T47D (cell line): Measurements from ENCODE around the gene FRAS1.
"Not testable (repeated sequence)": the region's sequence is repeated elsewhere in the genome, so short reads cannot be mapped to it uniquely, and the experiment has no call there.

ENCODE experiments used
- DNase-seq, 2 experiments: peaks; one replicate each; pipeline versions ENCODE4 v3.0.0 to v3.0.0-alpha.2; 2011 to 2012; ENCODE audit warnings: low read depth in 1 of 2, low spot score in 1 of 2
- JUND ChIP-seq: IDR thresholded peaks from 2 replicates; pipeline ENCODE4 v1.6.1; 2012; ENCODE audit warnings: low read depth
- in situ Hi-C: cut with HindIII; loops from 2 replicates; pipeline ENCODE4 v1.10.0; 2016; ENCODE audit warnings: low sequenced_read_pairs, low pct_unique_long_range_greater_than_20kb

Gene FRAS1

DNA sequence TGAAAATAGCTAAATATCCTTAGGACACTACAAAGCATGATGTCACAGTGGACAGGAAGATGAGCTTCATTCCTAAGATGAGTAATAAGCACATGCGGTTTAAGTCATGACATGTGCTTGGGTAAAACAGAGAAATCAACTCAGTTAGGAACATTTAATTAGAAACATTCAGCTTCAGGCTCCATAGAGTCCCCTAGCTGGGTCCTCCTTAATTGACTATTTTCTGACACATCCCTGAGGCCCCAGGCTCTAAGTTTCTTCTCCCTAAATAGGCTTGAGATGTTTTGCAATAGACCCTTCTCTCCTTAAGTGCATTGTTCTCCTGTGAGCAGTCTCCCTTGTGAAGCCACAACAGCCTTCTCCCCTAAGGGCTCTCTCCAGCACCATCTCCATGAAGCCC is 424.1 kb downstream of the FRAS1 start:
- in situ Hi-C loops = no loop called here
- no peak for TF ChIP-seq JUND
- DNase-seq = no peak

DNA sequence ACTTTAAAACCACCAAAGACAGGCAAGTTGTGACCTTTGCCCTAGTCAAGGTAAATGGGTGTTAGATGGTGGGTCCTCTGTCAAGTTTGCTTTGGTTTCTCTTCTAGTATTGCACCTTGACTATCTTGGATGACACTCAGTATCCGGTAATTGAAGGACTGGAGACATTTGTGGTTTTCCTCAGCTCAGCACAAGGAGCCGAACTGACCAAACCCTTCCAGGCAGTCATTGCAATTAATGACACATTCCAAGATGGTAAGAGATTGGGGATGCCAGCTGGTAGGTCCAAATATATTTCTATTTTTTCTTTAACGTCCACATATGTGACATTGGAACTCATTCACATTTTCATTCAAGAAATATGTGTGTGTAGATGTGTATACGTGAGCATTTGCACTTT is 425.2 kb downstream of the FRAS1 start:
- in situ Hi-C loops = no loop called here
- DNase-seq = no peak
- no peak for TF ChIP-seq JUND

DNA sequence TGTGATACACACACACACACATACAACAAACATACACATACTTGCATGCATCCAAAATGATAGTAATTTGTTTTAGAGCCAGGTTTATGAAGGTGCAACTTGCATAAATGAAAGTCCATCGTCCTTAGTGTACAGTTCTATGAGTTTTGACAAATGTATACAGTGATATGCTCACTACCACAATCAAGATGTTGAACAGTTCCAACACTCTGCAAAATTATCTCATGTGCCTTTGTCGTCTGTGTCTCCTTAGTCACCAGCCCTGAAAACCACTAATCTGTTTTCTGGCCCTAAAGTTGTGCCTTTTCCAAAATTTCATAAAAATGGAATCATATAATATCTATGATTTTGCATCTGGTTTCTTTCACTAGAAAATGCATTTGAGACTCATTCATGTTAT is 426.7 kb downstream of the FRAS1 start:
- in situ Hi-C loops = no loop called here
- no peak for DNase-seq
- no peak for TF ChIP-seq JUND

DNA sequence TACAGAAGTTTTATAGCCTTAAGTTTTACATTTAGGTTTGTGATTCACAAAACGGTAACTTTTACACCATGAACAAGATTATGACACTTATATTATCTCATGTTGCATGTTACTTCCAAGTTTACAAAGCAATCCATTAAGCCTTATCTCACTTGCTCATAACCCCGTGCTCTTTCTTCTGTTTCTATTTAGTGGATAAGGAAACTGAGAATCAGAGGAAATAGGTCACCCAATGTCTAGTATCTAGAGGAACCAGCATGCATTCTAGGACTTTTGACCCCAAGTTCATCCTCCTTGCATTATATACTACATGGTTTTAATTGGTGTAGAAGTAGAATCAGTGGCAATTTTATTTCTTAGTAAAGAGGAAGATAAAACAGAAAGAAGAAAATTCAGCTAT is 427.5 kb downstream of the FRAS1 start:
- in situ Hi-C loops = no loop called here
- TF ChIP-seq JUND = no peak
- DNase-seq = no peak

DNA sequence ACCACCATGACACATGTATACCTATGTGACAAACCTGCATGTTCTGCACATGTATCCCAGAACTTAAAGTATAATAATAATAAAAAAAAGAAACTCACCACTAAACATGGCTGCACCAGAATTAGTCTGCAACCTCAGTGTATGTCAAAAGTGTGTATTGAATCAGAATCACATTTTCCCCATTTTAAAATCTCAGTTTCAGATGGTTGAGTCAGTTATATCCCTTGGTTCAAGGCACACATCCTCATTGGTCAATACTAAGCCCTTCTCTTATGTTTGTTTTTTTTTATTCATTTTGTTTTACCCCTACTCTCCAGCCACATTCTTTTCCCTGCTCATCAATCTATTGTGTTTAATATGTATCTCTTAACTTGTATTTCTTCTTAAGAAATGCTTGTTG is 436.6 kb downstream of the FRAS1 start:
- in situ Hi-C loops = no loop called here
- no peak for TF ChIP-seq JUND
- no peak for DNase-seq

DNA sequence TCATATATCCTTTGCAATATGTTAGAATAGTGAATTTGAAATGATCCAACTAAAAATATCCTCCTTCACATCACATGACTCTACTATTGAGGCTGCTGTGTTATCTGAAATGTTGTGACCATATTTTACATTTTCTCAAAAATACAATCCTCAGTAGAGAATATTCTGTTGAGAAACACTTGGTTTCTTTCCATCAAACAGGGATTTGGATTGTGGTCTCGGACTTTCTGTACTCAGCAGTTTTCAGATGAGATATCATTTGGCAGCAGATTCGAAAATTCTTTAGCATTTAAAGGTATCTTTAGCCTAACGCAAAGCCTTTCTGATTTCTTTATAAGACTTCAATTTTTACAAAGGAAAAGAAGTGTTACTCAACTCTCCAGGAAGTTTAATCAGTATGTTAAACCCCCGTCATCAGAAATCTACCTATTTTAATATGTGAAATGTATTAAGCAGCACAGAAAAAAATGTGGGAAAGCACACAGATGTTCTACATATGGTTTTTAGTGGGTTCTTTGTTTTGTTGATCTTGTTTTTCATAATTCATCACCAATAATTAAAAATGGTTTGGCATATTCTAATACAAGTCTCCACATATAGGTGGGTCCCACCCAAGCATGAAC is 439.0 kb downstream of the FRAS1 start:
- no peak for DNase-seq
- TF ChIP-seq JUND = no peak
- in situ Hi-C loops = no loop called here

DNA sequence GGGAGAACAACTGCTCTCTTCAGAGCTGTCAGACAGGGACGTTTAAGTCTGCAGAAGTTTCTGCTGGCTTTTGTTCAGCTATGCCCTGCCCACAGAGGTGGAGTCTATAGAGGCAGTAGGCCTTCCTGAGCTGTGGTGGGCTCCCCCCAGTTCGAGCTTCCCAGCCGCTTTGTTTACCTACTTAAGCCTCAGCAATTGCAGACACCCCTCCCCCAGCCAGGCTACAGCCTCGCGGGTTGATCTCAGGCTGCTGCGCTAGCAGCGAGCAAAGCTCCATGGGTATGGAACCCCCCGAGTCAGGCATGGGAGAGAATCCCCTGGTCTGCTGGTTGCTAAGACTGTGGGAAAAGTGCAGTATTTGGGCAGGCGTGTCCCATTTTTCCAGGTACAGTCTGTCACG is 449.1 kb downstream of the FRAS1 start:
- DNase-seq, in situ Hi-C loops: not testable (repeated sequence)

DNA sequence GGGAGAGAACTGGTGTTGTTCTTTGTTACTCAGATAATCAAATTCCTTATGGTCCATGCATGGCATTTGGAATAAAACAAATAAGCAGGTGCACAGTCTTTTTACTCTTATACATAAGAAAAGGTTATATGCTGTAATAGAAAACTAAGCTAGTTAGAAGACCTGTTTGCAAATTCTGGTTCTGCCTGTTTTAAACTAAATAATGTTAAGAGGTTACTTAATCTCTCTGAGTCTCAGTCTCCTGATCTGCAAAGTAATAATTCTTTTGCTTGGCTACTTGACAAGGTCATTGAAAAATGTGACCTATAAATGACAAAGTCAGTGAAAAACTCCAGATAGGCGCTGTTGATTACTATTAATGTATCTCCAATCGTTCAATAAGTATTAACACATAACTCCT is 451.9 kb downstream of the FRAS1 start:
- no peak for TF ChIP-seq JUND
- in situ Hi-C loops = no loop called here
- DNase-seq = no peak

DNA sequence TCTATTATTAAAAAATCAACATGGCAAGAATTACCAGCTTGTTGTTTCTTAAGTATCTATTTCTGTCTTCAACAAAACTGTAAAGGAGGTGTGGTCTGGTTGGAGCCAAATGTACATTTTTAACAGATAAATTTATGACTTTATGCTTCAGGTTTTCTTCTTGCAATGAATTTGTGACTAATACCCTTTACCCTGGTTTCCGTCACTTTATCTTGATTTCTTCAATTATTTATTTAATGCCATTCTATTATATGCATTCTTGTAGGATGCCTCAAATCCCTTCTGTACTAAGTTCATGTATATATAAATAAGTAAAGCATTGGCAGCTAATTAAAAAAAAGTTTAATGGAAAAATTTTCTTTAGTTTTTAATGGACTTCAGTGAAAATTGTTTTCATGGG is 453.0 kb downstream of the FRAS1 start:
- TF ChIP-seq JUND = no peak
- DNase-seq = no peak
- in situ Hi-C loops = no loop called here

DNA sequence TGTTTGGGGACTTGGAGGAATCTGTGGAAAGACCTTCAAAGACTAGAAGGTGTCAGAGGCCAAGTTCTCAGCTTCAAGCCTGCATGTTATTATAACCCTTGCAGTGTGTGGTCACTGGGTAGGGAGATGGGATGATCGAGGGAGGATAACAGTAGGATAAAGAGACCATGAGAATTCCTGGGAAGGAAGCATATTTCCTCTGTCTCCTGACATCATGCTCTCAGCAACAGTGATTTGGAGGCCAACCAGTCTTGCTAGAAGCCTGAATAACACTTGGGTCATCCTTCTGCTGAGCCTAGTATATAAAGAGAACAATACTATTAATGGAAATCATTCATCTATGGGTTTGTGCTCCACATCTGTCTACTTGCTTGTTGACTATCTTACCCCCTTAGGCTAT is 453.6 kb downstream of the FRAS1 start:
- in situ Hi-C loops = no loop called here
- no peak for DNase-seq
- no peak for TF ChIP-seq JUND

DNA sequence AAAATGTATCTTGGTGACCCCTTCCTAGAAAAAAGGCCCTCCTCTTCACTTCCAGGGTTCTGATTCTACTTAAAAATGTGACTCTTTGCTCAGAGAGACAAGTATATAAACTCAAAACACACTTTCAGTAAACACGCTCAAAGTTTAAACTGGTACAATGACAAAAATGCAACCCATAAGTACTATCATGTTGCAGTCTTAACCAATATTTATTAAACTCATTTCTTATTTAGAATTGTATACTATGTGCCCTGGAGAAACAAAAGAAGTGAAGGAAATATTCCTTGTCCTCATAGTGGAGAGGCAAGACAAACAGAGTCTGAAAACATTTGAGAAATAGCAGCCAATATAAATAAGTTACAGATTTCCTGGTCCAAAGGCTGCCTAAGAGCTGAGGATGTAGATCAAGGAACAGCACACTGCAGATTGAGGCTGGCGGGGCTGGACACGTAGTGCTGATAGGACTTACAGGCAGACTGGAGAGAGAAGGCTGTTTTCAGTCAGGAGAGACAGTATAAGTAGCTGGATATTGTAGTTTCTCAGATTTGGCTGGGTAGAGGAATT is 455.3 kb downstream of the FRAS1 start:
- peak; percentile 5 to 52 for DNase-seq
- in situ Hi-C loops = no loop called here
- no peak for TF ChIP-seq JUND

DNA sequence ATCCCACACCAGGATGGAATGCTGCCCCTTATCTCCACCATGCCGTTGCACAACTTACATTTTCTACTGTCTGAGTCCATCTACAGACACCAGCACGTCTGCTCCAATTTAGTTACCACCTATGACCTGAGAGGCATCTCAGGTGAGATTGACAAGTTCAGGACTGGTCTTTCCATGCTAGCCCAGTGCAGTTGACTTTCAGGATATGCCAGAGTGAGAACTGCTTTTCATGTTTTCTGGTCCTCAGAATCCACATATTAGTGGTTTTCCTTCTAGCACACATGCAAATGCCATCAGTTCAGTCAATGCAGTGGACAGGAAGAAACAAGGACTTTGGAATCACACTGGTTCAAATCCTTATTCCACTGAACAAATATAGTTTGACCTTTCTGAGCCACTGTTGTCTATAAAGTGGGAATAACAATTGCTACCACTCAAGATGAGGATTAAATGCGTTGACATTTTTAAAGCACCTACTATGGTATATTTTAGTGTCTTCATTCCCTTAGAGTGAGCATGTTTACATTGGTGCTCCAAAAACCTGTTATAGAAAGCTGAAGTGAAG is 456.4 kb downstream of the FRAS1 start:
- in situ Hi-C loops = no loop called here
- no peak for DNase-seq
- no peak for TF ChIP-seq JUND

DNA sequence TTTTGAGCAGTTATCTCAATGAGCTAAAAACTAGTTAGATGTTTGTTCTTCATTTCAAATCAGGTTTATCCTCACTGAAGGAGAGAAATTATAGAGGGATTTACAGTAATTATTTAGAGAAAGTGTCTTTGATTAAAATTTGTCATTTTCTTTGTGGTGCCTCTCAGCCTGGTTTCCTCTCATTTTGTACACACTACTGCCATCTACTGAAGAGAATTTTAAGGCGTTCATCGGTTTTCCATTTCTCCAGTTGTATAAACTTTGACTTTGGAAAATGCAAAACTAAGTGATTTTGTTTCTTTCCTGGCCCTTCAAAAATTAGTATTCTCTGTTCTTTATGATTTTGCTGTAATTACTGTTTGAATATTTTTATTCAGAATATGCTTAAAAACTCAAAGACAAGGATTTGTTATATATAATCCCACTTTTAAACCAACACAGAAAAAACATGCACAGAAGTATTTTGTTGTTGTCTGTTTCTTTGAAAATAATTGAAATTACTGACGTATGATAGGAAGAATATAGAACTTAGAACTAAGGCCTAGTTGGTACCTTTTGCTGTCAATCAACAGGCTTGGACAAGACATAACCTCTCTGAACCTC is 460.0 kb downstream of the FRAS1 start:
- in situ Hi-C loops = no loop called here
- TF ChIP-seq JUND = no peak
- DNase-seq = peak in 1 of 2 experiments; percentile 45
